DND-41 (cell line): ENCODE measurements around the gene SKIL.

Experiments used
- ATAC-seq: fragments of 200-7000 bp; cut with Tn5 transposase; 3 replicates; pipeline ENCODE4 v1.9.1; 2021; ENCODE audit warnings: low read depth; ENCODE audit not compliant: insufficient read depth
- DNase-seq: peaks from one replicate; pipeline ENCODE4 v3.0.0-alpha.2; 2020
- H2AFZ ChIP-seq: 2 replicates; pipeline ENCODE4 v1.6.0; 2012; ENCODE audit warnings: low read depth, low read length
- H3K27ac ChIP-seq: 2 replicates; pipeline ENCODE4 v1.5.1; 2012; ENCODE audit warnings: low read length, inconsistent platforms
- H3K27me3 ChIP-seq: fragments of 200-600 bp; sonication (generic); 2 replicates; pipeline ENCODE4 v1.6.0; 2012; ENCODE audit warnings: low read length, mild to moderate bottlenecking, inconsistent platforms; ENCODE audit not compliant: insufficient read depth, poor library complexity
- H3K36me3 ChIP-seq: 2 replicates; pipeline ENCODE4 v1.5.1; 2012; ENCODE audit warnings: low read length, inconsistent platforms; ENCODE audit not compliant: insufficient read depth
- H3K4me1 ChIP-seq: 2 replicates; pipeline ENCODE4 v1.5.1; 2012; ENCODE audit warnings: mild to moderate bottlenecking, low read length; ENCODE audit not compliant: insufficient read depth
- H3K4me2 ChIP-seq: 2 replicates; pipeline ENCODE4 v1.6.0; 2012; ENCODE audit warnings: mild to moderate bottlenecking, moderate library complexity, low read length, inconsistent platforms; ENCODE audit not compliant: insufficient read depth
- H3K4me3 ChIP-seq, 2 experiments: fragments of 200-600 bp in 1 of 2; shearing (Covaris generic) in 1 of 2; 2 replicates each; pipeline ENCODE4 v1.5.1; 2012 to 2016; ENCODE audit warnings: inconsistent platforms in 2 of 2, low read length in 2 of 2, mild to moderate bottlenecking in 2 of 2, low read depth in 1 of 2, moderate library complexity in 1 of 2
- H3K79me2 ChIP-seq: 2 replicates; pipeline ENCODE4 v1.6.0; 2012; ENCODE audit warnings: low read length, inconsistent platforms; ENCODE audit not compliant: insufficient read depth
- H3K9ac ChIP-seq: 2 replicates; pipeline ENCODE4 v1.6.0; 2012; ENCODE audit warnings: low read depth, mild to moderate bottlenecking, inconsistent platforms, low read length, moderate library complexity
- H3K9me3 ChIP-seq: 2 replicates; pipeline ENCODE4 v1.5.1; 2012; ENCODE audit warnings: low read length, moderate library complexity, mild to moderate bottlenecking, inconsistent platforms; ENCODE audit not compliant: insufficient read depth, severe bottlenecking
- H4K20me1 ChIP-seq: 2 replicates; pipeline ENCODE4 v1.6.0; 2012; ENCODE audit warnings: low read length; ENCODE audit not compliant: insufficient read depth
- EZH2 ChIP-seq: IDR thresholded peaks from 3 replicates; pipeline ENCODE4 v1.6.1; 2012; ENCODE audit warnings: borderline replicate concordance, low read depth, mild to moderate bottlenecking, moderate library complexity, low read length, inconsistent platforms; ENCODE audit not compliant: severe bottlenecking
- TF ChIP-seq, protein P1 (sequence below): IDR thresholded peaks from 2 replicates; pipeline ENCODE4 v1.5.1; 2012; ENCODE audit warnings: borderline replicate concordance, low read length, moderate library complexity, mild to moderate bottlenecking; ENCODE audit not compliant: poor library complexity, severe bottlenecking; ENCODE audit errors: extremely low read depth

The SKIL gene

GRCh38 chr3:170429050-170429449 lies 71.5 kb downstream of the SKIL start:
- Histone ChIP-seq H3K27ac (no peak overlapping the region), H3K4me1 (peaks cover 25% of the 10 kb centered on the region), H4K20me1 (no peaks in the 10 kb centered on the region; the same call in 1 of the 2 replicates), H3K36me3 (no peaks in the 10 kb centered on the region), H3K9ac (no peak overlapping the region), H3K27me3 (peaks cover 8% of the 10 kb centered on the region), H3K4me2 (no peak overlapping the region), H3K9me3 (no peaks in the 10 kb centered on the region), H2AFZ (no peak overlapping the region), H3K79me2 (no peaks in the 10 kb centered on the region), H3K4me3 (no peak overlapping the region)
- no peak for TF ChIP-seq EZH2
- TF ChIP-seq, protein P1, sequence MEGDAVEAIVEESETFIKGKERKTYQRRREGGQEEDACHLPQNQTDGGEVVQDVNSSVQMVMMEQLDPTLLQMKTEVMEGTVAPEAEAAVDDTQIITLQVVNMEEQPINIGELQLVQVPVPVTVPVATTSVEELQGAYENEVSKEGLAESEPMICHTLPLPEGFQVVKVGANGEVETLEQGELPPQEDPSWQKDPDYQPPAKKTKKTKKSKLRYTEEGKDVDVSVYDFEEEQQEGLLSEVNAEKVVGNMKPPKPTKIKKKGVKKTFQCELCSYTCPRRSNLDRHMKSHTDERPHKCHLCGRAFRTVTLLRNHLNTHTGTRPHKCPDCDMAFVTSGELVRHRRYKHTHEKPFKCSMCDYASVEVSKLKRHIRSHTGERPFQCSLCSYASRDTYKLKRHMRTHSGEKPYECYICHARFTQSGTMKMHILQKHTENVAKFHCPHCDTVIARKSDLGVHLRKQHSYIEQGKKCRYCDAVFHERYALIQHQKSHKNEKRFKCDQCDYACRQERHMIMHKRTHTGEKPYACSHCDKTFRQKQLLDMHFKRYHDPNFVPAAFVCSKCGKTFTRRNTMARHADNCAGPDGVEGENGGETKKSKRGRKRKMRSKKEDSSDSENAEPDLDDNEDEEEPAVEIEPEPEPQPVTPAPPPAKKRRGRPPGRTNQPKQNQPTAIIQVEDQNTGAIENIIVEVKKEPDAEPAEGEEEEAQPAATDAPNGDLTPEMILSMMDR: no peak
- ATAC-seq: peak; percentile 60
- DNase-seq: peak; percentile 14

DNA sequence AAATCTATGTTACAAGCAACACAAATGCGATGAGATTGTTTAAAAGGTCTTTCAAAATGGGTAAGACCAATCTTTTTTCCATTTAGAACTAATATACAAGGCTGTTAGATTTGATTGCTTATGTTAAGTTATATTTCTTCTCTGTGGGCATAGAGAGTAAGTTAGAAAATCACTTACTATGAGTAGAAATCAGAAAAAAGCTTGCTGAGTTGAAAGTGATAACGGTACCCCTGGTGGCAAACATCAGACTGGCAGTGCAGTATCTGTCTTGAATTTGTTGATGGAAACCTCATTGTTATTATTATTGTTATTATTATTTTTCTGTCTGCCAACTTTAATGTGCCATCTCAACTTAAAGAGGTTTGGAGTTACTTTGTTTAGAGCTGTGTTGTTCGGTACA lies 73.5 kb downstream of the SKIL start:
- ATAC-seq: no peak
- DNase-seq: no peak
- no peak overlapping the region for H3K4me2 ChIP-seq

GRCh38 chr3:170432416-170432815 lies 74.9 kb downstream of the SKIL start:
- no peak for TF ChIP-seq EZH2
- TF ChIP-seq, protein P1: no peak
- no peak overlapping the region for H2AFZ ChIP-seq
- H3K36me3 ChIP-seq: no peaks in the 10 kb centered on the region
- H4K20me1 ChIP-seq: no peaks in the 10 kb centered on the region; the same call in 1 of the 2 replicates
- no peak for DNase-seq
- H3K4me1 ChIP-seq: peaks cover 8% of the 10 kb centered on the region; the same call in 1 of the 2 replicates
- H3K4me3 ChIP-seq: no peak overlapping the region
- H3K27ac ChIP-seq: no peak overlapping the region
- H3K79me2 ChIP-seq: no peaks in the 10 kb centered on the region
- H3K9ac ChIP-seq: no peak overlapping the region
- H3K9me3 ChIP-seq: no peaks in the 10 kb centered on the region
- no peak for ATAC-seq
- H3K27me3 ChIP-seq: peaks cover 8% of the 10 kb centered on the region
- H3K4me2 ChIP-seq: no peak overlapping the region

More for the DNA sequence above, 73.5 kb downstream of the SKIL start:
- H4K20me1 ChIP-seq: no peaks in the 10 kb centered on the region; the same call in 1 of the 2 replicates
- no peak for TF ChIP-seq EZH2
- TF ChIP-seq, protein P1: no peak
- no peaks in the 10 kb centered on the region for H3K79me2 ChIP-seq
- no peak overlapping the region for H3K27ac ChIP-seq
- no peaks in the 10 kb centered on the region for H3K36me3 ChIP-seq
- H3K9me3 ChIP-seq: no peaks in the 10 kb centered on the region
- no peak overlapping the region for H2AFZ ChIP-seq
- H3K27me3 ChIP-seq: peaks cover 8% of the 10 kb centered on the region
- no peak overlapping the region for H3K4me3 ChIP-seq
- no peak overlapping the region for H3K9ac ChIP-seq
- H3K4me1 ChIP-seq: peaks cover 13% of the 10 kb centered on the region

- no peaks in the 10 kb centered on the region; the same call in 1 of the 2 replicates for H4K20me1 ChIP-seq
- no peak overlapping the region for H2AFZ ChIP-seq
- TF ChIP-seq EZH2: no peak
- TF ChIP-seq, protein P1: no peak
- H3K79me2 ChIP-seq: no peaks in the 10 kb centered on the region
- H3K4me1 ChIP-seq: no peaks in the 10 kb centered on the region
- H3K4me2 ChIP-seq: no peak overlapping the region
- no peak overlapping the region for H3K4me3 ChIP-seq
- ATAC-seq (no peak), DNase-seq (no peak)
- H3K27me3 ChIP-seq: peaks cover 27% of the 10 kb centered on the region
- H3K36me3 ChIP-seq: no peaks in the 10 kb centered on the region
- no peak overlapping the region for H3K27ac ChIP-seq
- H3K9ac ChIP-seq: no peak overlapping the region
- no peaks in the 10 kb centered on the region for H3K9me3 ChIP-seq
Measured at GRCh38 chr3:170436697-170437096, 79.2 kb downstream of the SKIL start.
